AG09309 (cell line): ENCODE results near the gene ANKRD2.

Experiments
- DNase-seq: peaks from one replicate; pipeline ENCODE4 v3.0.0-alpha.2; 2010; ENCODE audit warnings: low read depth
- H3K4me3 ChIP-seq: 2 replicates; pipeline ENCODE4 v1.5.1; 2011; ENCODE audit warnings: mild to moderate bottlenecking, low read depth, low read length, moderate library complexity; ENCODE audit not compliant: control insufficient read depth
- CTCF ChIP-seq: IDR thresholded peaks from 2 replicates; pipeline ENCODE4 v1.5.1; 2011; ENCODE audit warnings: mild to moderate bottlenecking, low read depth, low read length, inconsistent platforms; ENCODE audit not compliant: insufficient read depth, control insufficient read depth; ENCODE audit errors: missing control alignments

ANKRD2 gene

DNA sequence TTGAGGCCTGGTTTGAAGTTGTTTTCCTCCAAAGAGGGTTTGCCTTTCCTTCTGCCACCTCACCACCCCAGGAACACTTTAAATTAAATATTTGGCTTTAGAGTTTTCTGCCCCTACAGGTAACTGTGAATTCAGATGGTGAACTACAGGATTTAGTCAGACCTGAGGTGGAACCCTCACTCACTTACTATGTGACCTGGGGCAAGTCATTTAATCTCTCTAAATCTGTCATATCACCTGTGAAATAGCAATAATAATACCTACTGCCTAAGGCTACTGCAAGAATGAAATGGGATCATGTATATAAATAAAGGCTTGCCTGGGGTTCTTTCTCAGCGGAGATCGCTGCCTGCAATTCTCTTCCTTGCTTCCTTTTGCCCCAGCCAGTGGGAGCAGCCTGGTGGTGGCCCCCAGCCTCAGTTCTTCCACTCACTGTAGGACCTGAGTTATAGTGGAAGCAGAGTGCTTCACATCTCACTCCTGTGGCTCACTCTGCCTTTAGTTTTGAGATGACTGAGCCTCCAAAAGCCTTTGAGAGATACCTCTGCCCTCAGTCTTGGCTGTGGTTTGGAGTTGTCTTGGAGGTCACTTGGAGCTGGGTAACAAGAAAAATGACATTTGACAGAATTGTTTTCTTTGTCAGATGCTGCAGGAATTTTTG, 6.1 kb upstream of the ANKRD2 start:
- TF ChIP-seq CTCF: no peak
- DNase-seq: no peak
- no peak overlapping the region for H3K4me3 ChIP-seq

- TF ChIP-seq CTCF: no peak
Observed at GRCh38 chr10:97567891-97568290, 4.7 kb upstream of the ANKRD2 start.

DNA sequence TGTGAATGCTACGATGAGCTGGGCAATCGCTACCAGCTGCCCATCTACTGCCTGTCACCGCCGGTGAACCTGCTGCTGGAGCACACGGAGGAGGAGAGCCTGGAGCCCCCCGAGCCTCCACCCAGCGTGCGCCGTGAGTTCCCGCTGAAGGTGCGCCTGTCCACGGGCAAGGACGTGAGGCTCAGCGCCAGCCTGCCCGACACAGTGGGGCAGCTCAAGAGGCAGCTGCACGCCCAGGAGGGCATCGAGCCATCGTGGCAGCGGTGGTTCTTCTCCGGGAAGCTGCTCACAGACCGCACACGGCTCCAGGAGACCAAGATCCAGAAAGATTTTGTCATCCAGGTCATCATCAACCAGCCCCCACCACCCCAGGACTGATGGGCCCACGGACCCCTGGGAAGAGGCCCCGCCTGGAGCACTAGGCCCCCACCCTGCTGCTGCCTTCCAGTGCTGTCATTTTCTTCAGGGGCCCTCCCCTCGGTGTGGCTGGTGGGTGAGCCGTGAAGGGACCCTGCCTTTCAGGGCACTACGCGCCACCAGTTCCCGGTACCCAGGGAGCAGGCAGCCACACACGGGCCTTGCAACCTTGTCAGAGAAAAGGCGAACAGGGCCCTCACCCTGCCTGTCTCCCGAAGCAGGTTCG, 2.3 kb upstream of the ANKRD2 start:
- TF ChIP-seq CTCF: no peak
- H3K4me3 ChIP-seq: no peak overlapping the region
- DNase-seq: no peak

More at GRCh38 chr10:97567891-97568290, 4.7 kb upstream of the ANKRD2 start:
- no peak overlapping the region for H3K4me3 ChIP-seq
- DNase-seq: no peak

DNA sequence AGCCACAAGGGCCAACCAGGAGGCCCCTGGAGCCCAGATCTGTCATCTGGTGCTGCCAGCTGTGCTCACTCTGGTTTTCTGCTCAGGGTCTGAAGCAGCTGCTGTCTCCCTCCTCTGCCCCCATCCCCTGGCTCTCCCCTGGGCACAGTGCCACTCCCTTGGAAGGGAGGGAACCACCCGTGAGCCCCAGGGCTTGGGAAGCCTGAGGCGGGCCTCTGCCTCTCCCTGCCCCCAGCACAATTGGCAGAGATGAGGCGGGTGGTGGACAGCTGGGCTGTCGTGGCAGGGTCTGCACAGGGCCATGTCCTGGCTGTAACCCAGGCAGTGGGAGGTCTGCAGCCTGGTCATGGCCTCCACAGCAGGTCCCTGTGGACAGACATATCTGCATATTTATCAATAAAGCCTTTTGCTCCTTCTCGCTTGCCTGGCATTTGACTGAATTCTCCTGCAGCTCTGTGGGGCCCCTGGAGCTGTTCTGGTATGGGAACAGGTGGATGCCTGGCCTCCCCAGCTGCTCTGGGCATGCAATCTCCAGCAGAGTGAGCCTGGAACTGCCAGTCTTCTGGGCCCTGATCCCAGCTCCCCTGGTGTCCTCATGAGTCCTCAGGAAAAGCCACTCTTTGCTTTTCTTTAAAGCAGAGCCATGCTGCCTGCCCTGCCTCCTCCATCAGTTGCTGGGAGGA, 1.6 kb upstream of the ANKRD2 start:
- TF ChIP-seq CTCF: no peak
- no peak overlapping the region for H3K4me3 ChIP-seq
- no peak for DNase-seq

GRCh38 chr10:97571622-97572021, 957 bp upstream of the ANKRD2 start:
- DNase-seq: no peak
- H3K4me3 ChIP-seq: no peak overlapping the region
- no peak for TF ChIP-seq CTCF

GRCh38 chr10:97573021-97573420, 442 bp downstream of the ANKRD2 start:
- no peak for TF ChIP-seq CTCF
- H3K4me3 ChIP-seq: no peak overlapping the region
- DNase-seq: no peak
